ENCODE measurements around the gene BCL3.

The BCL3 gene

GRCh38 chr19:44783545-44783944 is 35.0 kb downstream of the BCL3 start:
- H3K4me3 ChIP-seq (ENCODE audit: low read depth, low read length) = no peak overlapping the region

- H3K4me3 ChIP-seq (ENCODE audit: low read depth, low read length) = no peak overlapping the region
Observed at GRCh38 chr19:44785271-44785670, 36.8 kb downstream of the BCL3 start.

GRCh38 chr19:44785993-44786392 is 37.5 kb downstream of the BCL3 start:
- no peak overlapping the region for H3K4me3 ChIP-seq (ENCODE audit: low read depth, low read length)

GRCh38 chr19:44788971-44789370 is 40.5 kb downstream of the BCL3 start:
- H3K4me3 ChIP-seq (ENCODE audit: low read depth, low read length) = no peak overlapping the region

GRCh38 chr19:44789943-44790483 is 41.5 kb downstream of the BCL3 start:
- H3K4me3 ChIP-seq (ENCODE audit: low read depth, low read length) = no peak overlapping the region

- H3K4me3 ChIP-seq (ENCODE audit: low read depth, low read length) = no peak overlapping the region
Observed at GRCh38 chr19:44792281-44792680, 43.8 kb downstream of the BCL3 start.

GRCh38 chr19:44794610-44795009 is 46.1 kb downstream of the BCL3 start:
- H3K4me3 ChIP-seq (ENCODE audit: low read depth, low read length) = no peak overlapping the region

GRCh38 chr19:44795398-44795987 is 47.0 kb downstream of the BCL3 start:
- no peak overlapping the region for H3K4me3 ChIP-seq (ENCODE audit: low read depth, low read length)

- H3K4me3 ChIP-seq (ENCODE audit: low read depth, low read length) = no peak overlapping the region
Observed at GRCh38 chr19:44796701-44797115, 48.2 kb downstream of the BCL3 start.

GRCh38 chr19:44799627-44800346 is 51.3 kb downstream of the BCL3 start:
- no peak overlapping the region for H3K4me3 ChIP-seq (ENCODE audit: low read depth, low read length)

- no peak overlapping the region for H3K4me3 ChIP-seq (ENCODE audit: low read depth, low read length)
Observed at GRCh38 chr19:44800461-44800860, 52.0 kb downstream of the BCL3 start.

- no peak overlapping the region for H3K4me3 ChIP-seq (ENCODE audit: low read depth, low read length)
Observed at GRCh38 chr19:44803442-44804428, 55.2 kb downstream of the BCL3 start.

GRCh38 chr19:44806291-44806690 is 57.8 kb downstream of the BCL3 start:
- H3K4me3 ChIP-seq (ENCODE audit: low read depth, low read length) = no peak overlapping the region

GRCh38 chr19:44807162-44807561 is 58.7 kb downstream of the BCL3 start:
- no peak overlapping the region for H3K4me3 ChIP-seq (ENCODE audit: low read depth, low read length)

- H3K4me3 ChIP-seq (ENCODE audit: low read depth, low read length) = no peak overlapping the region
Observed at GRCh38 chr19:44807652-44808462, 59.3 kb downstream of the BCL3 start.

GRCh38 chr19:44808463-44809371 is 60.2 kb downstream of the BCL3 start, which contains the start of gene BCAM:
BCAM (plus strand) TSS chr19:44809103; CDS start chr19:44809125, 22 bp downstream.
- peak within 1 kb of the TSS; percentile 69 for H3K4me3 ChIP-seq (ENCODE audit: low read depth, low read length)
